HG03378 (cell line): ENCODE results near the gene LDLRAD4.
A peak's percentile ranks its signal among the peaks of the same experiment; 100 is the strongest.

Experiments
- ATAC-seq: cut with Tn5 transposase; IDR thresholded peaks from one replicate; pipeline ENCODE4 v1.9.1; 2021; ENCODE audit warnings: mild to moderate bottlenecking, moderate library complexity; ENCODE audit not compliant: unreplicated experiment

The LDLRAD4 gene

DNA sequence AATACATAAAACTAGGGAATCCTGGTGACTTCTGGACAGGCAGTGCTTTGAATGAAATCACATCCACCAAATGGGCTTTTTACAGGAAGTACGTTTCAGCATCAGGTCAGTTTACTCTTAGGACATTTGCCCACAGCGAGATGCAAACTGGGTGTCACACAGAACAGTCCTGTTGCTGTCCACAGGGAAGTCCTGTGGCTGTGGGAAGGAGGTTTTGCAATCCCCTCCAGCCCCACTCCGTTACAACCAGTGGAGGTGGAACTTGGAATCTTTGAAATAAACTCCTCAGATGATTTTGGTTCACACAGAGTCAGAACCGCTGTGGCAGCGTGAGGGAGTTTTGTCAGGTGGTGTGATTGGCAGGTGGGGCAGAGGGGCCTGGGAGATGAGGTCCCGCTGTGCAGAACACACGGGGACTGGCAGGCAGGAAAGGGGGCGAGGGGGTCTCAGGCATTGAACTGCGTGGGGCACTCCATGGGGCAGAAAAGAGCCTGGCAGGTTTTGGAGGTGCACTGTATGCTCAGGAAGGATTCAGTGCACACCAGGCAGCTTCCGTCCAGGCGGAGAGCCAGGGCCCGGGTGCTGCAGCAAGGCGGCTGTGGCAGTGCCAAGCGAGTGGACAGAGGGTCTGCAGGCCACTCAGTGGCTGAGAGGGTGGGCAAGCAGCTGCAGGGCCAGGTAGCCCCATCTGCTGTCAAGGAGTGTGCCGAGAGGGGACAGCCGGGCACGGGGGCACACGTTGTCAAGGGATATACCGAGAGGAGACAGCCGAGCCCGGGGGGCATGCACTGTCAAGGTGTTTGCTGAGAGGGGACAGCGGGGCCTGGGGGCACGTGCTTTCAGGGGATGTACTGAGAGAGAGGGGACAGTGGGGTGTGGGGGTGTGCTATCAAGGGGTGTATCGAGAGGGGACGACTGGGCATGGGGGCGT lies 148.7 kb downstream of the LDLRAD4 start:
- no peak for ATAC-seq

DNA sequence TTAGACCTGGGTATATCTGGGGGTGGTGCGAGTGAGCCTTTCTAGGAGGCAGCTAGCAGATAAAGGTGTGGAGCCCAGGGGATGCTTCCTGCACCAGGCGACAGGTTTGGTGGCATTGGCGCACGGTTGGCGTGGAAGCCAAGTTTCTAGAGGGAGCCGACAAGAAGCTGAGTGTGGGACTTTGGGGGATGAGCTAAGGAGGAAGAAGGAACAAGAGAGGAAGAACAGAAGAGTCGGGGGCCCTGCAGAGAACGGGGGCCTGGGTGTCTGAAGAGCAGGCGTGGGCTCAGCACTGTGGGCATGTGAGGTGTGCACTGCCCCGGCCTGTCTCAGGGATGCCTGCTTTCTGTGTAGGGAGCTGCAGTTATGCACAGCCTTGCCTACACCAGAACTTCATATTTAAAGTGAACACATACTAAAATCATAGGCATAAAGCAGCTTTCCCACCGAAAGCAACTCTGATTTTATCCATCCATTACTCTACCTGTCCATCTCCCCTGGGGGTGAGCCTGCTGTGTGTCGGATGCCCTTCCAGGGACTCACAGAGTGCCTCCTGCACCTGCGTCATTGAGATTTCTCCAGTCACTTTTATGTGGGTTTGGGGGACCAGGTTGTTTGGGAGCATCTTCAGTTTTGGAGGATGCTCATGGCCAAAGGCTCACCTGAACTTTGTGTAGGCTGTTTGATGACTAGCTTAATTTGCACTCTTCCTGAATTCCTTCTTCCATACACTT lies 149.7 kb downstream of the LDLRAD4 start:
- ATAC-seq = no peak

DNA sequence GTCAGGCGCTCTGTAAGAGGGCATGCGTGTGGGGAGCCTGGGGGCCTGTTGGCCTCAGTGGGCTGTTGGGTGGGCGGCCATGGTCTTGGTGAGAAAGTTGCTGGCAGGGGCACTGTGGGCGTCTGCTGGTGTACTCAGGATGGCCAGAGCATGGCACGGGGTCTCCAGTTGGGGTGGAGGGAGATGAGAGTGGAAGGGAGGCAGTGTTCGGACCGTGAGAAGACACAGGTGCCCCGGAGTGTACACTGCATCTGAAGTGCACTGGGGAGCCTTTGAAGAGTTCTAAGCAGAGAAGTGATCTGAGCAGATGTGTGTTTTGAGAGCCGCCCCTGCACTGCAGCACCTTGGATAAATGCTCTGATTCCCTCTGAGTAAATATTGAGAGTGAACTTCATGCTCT lies 150.8 kb downstream of the LDLRAD4 start:
- ATAC-seq = no peak

DNA sequence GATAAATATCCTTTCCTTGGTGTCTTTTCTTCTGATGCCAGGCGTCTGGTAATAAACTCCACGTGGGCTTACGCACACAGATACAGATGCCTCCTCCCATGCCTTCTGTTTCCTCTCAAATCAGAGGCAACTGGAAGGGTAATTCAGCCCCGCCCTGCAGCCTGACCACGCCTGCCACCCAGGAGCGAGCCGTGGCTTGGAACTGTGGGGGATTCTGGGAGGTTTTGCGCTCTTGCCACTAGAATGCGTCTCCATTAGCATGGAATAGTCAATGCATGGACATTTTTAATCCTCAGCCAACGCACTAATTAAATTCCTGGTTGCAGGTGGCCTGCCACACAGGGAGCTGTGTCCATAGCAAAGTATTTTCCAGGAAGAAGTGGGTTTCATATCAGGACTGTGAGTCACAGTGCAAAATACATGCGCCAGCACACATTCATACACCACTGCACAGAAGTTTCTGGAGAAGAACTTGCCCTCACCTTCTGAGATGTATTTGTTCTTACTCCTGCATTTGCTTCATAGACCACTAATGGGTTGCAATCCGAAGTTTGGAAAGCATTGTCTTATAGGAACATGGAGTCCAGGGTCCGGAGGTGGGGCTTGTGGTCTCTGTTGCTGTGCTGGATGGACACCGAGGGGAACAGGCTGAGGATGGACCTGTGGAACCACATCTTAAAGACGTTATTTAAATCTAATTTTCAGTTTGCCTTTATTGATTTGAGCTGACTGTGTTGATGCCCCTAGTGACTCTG lies 151.4 kb downstream of the LDLRAD4 start:
- no peak for ATAC-seq

DNA sequence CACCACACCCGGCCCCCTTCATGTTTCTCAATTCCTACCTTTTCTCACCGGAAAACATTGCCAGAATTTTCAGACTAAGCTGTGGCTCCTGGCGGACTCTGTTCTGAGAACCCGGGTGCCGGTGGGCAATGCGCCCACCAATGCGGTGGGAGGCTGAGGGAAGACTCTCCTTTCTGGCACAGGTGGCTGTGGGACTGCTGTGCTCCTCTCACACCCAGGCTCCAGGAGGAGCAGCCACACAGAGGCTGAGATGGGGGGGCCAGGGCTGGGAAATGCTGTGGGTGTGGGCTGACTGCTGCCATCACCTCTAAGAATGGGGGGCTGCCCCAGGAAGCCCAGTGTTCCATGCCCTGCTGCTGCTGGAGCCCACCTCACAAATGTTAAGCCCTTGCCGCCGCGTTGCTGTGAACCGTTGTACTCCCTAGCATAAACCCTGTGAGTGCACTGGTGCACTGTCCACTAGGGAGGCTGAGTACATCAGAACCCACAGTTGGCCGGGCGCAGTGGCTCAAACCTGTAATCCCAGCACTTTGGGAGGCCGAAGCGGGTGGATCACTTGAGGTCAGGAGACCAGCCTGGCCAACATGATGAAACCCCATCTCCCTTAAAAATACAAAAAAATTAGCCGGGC lies 152.6 kb downstream of the LDLRAD4 start:
- ATAC-seq = no peak

DNA sequence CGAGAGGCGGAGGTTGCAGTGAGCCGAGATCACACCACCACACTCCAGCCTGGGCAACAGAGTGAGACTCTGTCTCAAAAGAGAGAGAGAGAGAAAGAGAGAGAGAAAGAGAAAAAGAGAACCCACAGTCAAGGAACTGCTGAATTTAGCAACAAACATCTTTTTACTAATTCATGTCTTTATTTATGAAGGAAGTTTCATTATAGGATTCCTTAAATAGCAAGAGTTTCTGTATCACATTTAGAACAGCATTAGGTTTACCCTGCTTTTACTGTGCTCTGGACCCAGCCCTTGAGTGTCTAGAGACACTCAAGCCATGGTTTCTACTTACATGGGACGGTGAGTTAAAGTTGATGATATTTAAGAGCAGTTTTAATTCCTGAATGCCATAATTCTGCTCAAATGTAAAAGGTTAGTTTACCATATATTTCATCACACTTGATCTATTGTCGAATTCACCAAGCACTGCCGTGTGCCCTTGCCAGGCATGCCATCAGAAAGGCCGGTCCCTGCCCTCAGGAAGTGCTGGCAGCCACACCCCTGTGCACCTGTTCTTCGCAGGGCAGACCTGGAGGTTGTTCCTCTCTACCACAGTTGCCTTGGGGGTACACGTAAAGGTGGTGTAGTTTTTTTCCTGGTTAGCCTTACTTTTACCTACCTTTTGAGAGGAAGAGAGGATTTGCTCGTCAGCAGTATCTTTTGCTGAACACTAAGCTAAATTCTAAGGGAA lies 153.3 kb downstream of the LDLRAD4 start:
- no peak for ATAC-seq

DNA sequence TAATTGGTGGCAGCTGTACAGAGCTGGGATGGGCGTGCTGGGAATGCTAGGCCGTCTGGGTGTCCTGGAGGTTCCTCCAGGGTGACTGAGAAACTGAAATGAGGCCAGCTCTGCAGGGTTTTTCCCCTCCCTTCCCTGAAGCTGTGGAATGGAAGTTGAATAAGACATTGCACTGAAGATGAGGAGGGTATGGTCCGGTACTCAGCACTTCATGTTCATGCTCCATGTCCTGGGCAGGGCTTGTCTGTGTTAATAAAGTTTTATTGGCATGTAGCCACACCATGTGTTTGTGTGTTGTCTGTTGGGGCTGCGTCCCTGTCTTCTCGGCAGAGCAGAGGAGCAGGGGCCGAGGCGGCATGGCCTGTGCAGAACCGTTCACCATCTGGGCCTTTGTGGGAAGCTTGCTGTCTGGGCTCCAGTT lies 154.0 kb downstream of the LDLRAD4 start:
- no peak for ATAC-seq

DNA sequence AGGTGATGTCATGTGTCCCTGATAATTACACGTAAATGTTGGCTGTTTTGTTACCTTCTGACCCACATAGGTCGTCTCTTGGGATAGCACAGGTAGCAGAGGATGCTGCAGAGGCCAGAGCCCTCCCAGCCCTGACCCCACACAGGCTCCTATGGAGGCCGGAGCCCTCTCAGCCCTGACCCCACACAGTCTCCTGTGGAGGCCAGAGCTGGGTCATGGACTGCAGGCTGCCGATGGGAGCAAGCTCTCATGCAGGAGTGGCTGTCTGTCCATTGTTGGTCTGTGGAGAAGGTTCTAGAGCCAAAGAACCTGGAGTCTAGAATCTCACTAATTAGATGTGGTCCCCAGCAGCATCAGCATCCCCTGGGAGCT lies 155.5 kb downstream of the LDLRAD4 start:
- ATAC-seq = no peak

DNA sequence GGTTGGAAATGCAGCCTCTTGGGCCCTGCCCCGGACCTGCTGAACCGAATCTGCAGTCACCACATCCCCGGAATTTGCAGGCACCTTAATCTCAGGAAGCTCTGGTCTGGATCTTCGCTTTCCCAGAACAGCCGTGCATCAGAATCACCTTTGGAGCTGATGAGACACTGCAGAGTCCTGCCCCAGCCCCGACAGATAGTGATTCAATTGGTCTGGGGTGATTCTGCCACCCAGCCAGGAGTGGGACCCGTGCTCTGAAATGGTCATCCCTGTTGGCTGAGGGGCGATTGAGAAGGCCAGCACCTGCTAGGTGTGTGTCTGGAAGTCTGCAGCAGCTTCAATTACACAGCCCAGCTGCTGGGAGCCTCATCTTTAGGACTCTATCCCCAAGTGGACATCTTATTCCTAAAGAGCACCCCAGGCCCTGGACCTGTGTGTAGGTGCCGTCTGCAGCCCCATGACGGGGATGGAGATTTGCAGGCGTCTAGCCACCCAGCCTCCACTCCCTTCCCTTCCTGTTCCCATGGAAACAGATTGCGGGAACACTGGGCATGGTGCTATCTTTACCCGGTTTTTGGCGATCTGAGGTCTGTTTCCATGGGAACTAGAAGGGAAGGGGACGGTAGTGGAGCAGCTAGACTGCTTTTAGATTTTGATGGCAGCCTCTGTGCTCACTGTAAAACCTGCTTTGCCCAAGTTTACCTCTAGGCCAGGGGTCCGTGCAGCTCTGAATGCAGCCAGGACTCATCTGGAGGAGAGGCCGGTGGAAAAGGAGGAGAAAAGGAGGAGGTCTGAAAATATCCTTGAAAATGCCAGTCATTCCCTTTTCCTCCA lies 156.1 kb downstream of the LDLRAD4 start:
- ATAC-seq = peak; percentile 3

DNA sequence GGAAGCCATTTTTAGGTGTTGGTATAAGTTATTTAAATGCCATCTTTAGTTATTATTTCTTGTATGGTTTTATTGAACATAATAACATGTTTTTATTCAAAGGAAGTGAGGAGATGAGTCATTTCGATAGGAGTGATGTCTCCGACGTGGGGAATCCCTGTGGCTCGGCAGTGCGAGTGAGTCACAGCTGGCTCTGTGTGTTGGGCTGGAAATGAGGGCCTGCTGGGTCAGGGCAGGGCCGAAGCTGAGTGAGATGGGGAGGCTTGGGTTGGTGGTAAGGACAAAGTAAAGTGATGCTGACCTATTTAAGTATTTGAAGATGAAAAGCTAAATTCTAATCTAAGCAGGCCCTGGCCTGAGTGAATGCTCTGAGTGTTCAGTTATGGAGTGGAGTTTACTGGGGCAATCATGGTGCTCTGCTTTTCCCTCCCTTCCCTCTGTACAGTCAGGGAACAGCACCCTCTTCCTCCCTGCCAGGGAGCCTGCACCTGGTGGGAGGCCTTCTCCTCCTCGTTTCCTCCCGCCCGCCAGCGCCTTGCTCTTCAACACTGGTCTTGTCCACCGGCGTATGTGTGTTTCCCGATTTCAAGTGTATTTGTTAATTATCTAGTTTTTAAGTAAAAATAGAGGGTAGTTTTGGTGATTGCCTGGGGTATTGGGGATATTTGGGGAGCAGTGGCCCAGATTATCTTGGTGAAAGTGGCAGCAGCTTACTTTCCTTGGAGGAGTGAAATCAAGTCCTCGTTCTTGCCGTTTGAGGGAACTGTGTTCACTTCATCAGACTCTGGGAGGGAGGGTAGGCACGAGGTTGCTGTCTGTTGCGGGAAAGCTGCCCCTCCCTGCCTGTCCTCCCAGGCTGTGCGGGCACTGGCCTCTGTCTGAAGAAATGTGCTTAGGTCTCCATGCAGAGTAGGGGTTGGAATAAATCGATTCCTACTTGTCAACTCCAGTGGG lies 157.0 kb downstream of the LDLRAD4 start:
- ATAC-seq = peak; percentile 93

DNA sequence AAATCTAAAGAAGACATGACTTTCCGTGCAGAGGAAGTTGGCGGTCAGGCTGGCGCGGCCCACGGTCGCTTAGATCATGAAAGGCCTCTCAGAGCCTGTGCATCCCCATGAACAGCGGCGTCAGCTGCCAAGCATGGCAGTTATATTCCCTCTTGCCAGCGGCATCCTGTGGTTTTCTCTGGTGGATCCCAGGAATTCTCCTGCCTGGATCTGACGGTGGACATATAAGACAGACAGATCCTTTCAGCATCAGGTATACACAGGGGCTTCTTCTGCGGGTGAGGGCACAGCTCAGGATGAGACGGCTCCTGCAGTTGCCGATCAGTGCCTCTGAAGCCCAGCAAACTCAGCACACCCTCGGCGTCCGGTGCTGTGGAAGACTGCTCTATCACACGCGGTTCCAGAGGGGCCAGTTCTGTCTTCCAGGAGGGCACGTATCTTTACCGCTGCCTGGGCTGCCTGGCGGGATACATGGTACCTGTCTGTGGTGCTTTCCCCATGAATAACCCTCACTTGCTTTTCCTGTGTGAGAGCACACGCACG lies 157.8 kb downstream of the LDLRAD4 start:
- ATAC-seq = no peak

DNA sequence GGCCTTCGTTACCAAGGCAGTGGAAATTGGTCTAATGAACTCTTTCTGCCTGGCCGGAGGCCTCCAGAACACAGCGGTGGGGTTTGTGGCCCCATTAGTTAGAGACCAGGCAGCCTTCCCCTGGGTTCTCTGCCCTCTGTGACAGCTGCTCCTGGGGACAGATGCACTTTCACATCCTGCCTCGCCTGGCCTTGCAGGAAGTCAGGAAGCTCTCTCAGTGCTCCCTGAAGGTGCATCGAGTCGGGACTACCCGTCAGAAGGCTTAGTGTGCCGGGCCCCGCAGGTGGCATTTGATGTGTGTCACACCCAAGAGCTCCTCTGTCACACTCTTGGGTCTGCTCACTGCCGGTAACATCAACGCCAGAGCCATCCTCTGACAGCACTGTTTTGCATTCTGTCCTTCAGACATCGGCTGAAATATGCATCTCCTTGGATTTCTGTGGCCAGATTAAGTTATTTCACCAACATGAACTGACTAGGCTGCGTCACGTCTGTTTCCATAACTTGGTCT lies 158.3 kb downstream of the LDLRAD4 start:
- no peak for ATAC-seq

DNA sequence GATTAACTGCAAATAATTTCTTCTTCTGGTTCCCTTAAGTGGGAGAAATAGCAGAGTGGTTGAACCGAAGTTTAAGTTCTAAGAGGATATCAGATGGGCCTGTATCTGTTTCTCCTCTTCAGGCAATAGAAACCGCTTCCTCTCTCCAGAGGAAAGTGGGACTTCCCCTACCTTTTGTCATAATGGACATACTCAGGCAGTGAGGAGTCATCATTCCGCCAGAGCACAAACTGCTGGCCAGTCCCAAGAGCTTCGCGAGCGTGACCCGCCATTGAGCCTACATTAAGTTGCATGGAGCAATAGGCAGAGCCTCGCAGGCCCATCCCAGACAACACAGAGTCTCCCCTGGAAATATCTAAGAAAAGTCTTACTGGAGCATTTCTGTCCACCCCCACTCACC lies 158.9 kb downstream of the LDLRAD4 start:
- ATAC-seq = no peak

DNA sequence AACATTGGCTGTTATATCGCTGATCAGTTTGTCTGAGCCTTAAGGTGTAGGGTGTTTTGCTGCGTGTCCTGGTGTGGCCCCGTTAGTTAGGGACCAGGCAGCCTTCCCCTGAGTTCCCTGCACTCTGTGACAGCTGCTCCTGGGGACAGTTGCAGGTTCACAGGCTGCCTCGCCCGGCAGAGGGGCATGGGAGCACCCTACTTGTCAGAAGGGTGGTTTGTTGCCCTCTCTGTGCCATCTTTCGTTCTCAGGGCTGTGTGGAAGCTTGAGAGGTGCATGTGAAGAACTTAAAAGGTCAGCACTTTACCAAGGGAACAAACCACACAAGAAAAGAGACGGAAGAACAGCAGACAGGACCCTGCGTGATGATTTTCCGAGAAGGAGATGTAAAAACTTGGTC lies 159.6 kb downstream of the LDLRAD4 start:
- no peak for ATAC-seq

DNA sequence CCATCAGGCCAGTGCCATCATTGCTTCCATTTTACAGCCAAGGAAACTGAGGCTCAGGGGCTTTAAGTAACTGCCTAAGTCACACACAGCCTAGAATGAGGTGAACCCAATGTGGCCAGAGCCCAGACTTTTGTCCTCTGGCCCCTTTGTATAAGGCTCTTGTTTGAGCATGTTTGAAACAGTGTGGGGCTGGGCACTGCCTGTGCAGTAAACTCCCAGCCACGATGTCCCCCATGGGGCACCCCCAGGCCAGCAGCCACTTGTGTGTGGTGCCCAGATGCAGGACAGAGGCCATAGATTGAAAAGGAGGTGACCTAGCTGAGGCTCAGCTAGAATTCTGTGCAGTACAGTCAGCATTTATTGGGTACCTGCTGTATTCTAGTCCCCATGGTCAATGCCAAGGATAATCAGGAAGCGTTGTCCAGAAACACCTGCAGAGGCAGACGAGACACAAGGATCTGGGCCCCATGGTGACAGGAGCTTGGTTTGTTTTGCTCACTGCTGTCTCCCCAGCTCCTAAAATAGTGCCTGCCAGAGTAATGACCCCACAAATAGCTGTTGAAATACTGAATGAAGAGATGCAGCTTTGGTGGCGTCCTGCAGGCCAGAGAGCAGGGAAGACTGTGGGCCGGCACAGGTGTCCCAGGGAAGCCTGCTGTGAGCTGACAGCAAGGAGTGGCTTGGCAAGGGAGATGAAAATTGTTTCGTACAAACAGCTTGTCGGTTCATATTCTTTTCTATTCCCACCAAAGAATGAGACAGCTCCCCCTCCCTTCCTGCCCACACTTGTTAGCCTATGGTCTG lies 160.7 kb downstream of the LDLRAD4 start:
- ATAC-seq = no peak

DNA sequence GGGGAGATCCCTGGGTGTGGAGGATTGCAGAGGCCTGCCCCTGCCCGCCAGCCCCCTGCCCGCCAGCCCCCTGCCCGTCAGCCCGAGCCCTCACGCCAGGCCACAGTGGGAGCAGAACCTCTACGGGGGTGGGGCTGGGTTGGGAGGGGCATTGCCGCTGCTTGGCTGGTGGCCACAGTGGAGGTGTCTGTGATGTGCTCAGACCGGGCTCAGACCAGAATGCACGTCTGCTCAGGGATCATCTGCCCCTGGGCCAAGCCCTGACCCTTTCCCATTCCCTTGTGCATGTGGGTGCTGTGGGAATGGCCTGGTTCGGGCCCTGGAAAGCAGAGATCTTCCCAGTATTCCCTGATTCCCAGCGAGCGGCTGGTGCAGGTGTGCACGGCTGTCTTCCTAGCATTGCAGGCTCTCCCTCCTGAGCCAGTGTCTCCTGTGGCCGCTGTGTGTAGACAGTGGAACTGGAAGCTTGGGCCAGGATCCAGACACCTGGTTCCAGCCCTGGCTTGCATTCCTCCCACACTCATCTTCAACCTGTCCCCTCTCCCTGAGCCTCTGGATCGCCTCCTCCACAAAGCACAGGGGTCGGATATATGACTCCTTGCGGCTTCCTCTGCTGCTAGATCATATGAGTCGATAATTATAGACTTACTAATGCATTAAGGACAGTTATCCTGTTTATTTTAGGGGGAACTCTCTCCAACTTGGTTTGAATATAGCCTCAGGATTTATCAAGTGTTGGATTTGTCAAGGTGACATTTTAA lies 161.6 kb downstream of the LDLRAD4 start:
- no peak for ATAC-seq
